ENCODE results near the gene UBE2O. TPM values are rescaled to one million over a fixed set of nuclear protein-coding genes. Genes with fewer than 3 reads are reported as not detected.

UBE2O gene
- total RNA-seq, 1 donor from 2014 or later = 35.7 TPM

DNA sequence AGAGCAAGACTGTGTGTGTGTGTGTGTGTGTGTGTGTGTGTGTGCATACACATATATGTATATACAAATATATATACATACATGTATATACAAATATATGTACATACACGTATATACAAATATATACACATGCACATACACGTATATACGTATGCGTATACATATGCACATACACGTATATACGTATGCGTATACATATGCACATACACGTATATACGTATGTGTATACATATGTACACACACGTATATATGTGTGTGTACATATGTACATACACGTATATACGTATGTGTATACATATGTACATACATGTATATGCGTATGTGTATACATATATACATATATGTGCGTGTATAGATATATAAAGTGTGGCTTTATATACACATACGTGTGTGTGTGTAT, 37.2 kb downstream of the UBE2O start:
- peaks cover 91% of the 10 kb centered on the region for H3K4me1 ChIP-seq
- no peak overlapping the region for H3K4me3 ChIP-seq
- H3K9me3 ChIP-seq (replicated peaks) = no peaks in the 10 kb centered on the region
- H3K27me3 ChIP-seq (ENCODE audit: low read depth) = no peaks in the 10 kb centered on the region
- H3K36me3 ChIP-seq = no peaks in the 10 kb centered on the region
- intact Hi-C loops (cut with micrococcal nuclease) = no loop called here
- no peak for DNase-seq
- TF ChIP-seq, protein P1, sequence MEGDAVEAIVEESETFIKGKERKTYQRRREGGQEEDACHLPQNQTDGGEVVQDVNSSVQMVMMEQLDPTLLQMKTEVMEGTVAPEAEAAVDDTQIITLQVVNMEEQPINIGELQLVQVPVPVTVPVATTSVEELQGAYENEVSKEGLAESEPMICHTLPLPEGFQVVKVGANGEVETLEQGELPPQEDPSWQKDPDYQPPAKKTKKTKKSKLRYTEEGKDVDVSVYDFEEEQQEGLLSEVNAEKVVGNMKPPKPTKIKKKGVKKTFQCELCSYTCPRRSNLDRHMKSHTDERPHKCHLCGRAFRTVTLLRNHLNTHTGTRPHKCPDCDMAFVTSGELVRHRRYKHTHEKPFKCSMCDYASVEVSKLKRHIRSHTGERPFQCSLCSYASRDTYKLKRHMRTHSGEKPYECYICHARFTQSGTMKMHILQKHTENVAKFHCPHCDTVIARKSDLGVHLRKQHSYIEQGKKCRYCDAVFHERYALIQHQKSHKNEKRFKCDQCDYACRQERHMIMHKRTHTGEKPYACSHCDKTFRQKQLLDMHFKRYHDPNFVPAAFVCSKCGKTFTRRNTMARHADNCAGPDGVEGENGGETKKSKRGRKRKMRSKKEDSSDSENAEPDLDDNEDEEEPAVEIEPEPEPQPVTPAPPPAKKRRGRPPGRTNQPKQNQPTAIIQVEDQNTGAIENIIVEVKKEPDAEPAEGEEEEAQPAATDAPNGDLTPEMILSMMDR (IDR thresholded peaks at IDR 0.05; ENCODE audit: borderline replicate concordance) = no peak
- H3K27ac ChIP-seq (replicated peaks) = no peak overlapping the region

DNA sequence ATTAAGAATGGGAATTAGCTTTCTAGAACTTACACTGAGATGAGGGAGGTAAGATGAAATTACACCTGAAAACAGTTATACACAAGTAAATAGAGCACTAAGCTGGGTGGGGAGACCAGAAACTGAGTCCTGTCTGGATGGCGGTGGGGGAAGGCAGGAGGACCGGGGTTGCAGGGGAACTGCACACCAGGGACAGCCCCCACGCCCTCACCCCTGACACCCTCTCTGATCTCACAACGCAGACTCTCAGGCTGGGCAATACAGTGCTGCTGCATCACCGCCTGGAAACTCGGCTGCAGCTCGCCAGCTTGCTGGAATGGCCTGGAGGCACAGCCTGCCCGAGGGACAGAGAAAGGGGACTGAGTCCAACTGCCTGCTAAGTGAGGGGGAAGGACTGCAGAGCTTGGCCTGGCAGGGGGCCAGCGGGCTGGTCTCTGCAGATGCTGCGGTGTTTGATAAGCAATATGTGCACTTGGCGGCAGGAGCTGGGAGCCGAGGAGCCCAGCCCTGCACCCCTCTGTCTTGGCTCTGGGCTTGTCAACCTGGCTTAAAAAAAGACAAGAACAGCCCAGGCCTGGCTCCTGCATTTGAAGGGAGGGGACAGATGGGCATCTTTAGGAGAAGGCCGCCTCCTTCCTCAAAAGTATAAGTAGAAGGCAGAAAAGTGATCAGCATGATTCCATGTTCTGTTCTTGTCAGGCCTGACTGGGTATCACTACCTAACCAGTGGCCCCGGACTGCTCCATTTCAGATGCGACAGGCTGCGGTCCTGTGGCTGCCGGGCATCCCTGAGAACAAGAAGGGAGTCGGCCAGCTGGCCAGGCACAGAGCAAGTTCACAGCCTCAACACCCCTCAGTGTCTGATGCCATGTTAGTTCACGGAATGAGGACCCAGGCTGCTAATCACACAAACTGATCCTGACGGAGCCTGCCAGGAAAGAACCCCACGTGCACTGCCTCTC, 38.3 kb downstream of the UBE2O start:
- H3K27ac ChIP-seq (replicated peaks) = peak overlapping the region; percentile 62
- peak; percentile 89 for DNase-seq
- intact Hi-C loops (cut with micrococcal nuclease) = no loop called here
- H3K9me3 ChIP-seq (replicated peaks) = no peaks in the 10 kb centered on the region
- H3K4me3 ChIP-seq = no peak overlapping the region
- H3K27me3 ChIP-seq (ENCODE audit: low read depth) = no peaks in the 10 kb centered on the region
- H3K4me1 ChIP-seq = peaks cover 91% of the 10 kb centered on the region
- no peaks in the 10 kb centered on the region for H3K36me3 ChIP-seq
- TF ChIP-seq, protein P1 (IDR thresholded peaks at IDR 0.05; ENCODE audit: borderline replicate concordance) = no peak

DNA sequence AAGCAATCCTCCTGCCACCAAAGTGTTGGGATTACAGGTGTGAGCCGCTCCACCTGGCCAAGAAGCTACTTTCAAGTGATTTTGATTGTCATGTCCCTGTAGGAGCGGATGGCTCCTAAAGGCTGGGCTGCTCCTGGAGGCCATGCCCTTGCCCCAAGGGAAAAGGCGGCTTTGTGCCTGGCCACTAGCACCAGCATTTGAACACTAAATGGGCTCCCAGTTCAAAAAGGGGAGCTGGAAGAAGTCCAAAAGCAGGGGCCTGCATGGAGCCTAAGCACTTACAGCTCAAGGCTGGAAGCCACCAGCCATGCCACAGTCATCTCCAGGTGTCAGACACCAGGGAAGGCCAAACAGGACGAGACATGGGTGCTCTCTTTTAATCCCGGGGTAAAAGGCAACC, 41.7 kb downstream of the UBE2O start:
- H3K27me3 ChIP-seq (ENCODE audit: low read depth) = no peaks in the 10 kb centered on the region
- TF ChIP-seq, protein P1 (IDR thresholded peaks at IDR 0.05; ENCODE audit: borderline replicate concordance) = no peak
- H3K9me3 ChIP-seq (replicated peaks) = no peaks in the 10 kb centered on the region
- H3K4me1 ChIP-seq = peaks cover 84% of the 10 kb centered on the region
- H3K4me3 ChIP-seq = no peak overlapping the region
- no peaks in the 10 kb centered on the region for H3K36me3 ChIP-seq
- intact Hi-C loops (cut with micrococcal nuclease) = no loop called here
- H3K27ac ChIP-seq (replicated peaks) = peak overlapping the region; percentile 47
- no peak for DNase-seq

DNA sequence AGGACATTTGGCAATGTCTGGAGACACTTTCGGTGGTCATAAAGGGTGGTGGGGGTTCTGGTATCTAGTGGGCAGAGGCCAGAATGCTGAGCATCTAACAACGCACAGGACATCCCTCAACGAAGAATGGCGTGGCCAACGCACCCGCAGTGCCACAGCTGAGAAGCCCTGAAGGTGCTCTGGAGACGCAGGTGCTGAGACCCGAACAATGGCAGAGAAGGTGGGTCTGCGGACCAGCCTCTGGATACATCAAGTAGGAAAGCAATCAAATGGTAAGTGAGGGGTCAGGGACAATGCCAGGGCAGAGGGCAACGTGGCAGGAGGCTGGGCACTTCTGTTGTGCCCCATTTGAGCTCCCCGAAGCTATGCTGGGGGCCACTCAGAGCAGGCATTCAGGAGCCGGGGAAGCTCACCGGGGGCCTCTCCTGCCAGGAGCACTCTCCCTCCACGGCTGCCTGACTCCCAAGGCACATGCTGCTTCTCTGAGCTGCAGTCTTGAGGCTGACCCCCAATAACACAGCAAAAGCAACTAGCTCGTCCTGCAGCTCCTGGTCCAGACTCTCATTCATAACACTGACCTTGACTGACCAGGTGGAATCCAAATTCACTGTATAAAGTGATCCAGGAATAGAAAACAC, 42.5 kb downstream of the UBE2O start:
- Histone ChIP-seq H3K27me3 (ENCODE audit: low read depth) (no peaks in the 10 kb centered on the region), H3K4me3 (no peak overlapping the region), H3K9me3 (replicated peaks) (no peaks in the 10 kb centered on the region), H3K27ac (replicated peaks) (peak overlapping the region; percentile 10), H3K36me3 (no peaks in the 10 kb centered on the region), H3K4me1 (peaks cover 86% of the 10 kb centered on the region)
- TF ChIP-seq, protein P1 (IDR thresholded peaks at IDR 0.05; ENCODE audit: borderline replicate concordance) = no peak
- no peak for DNase-seq
- intact Hi-C loops (cut with micrococcal nuclease) = no loop called here

DNA sequence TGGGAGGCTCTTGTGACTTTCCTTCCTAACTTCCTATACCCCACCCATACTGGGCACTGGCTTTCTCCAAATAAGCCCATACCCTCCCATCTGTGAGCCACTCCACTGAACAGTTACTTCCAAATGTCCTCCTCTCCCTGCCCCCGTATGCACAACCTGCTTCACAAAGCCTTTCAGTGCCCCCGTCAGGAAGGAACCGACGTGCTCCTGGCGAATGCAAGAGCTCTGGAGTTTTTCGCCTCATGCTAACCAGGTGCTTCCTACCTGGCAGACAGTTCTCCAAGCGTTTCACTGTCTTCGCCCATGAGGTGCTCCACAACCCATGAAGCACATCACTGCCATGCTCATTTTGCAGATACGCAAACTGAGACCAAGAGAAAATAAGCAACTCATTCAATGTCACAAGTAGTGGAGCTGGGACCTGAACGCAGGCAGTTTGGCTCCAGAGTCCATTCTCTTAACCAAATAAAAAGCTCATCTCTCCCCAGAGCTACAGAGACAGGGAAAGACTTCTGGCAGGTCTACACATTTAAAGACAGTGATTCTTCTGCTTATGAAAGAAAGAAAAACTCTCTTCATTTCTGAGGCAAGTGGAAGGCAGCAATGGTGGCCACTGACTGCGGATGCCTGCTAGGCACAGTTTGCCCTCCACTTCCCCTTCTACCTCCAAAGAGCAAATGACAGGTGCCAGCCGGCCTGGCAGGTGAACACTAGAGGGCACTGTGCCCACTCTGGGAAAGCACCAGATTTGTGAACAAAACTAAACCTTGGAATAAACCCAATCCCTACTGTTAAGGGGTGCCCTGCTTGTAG, 44.7 kb downstream of the UBE2O start:
- Histone ChIP-seq H3K27me3 (ENCODE audit: low read depth) (no peaks in the 10 kb centered on the region), H3K27ac (replicated peaks) (peak overlapping the region; percentile 87), H3K9me3 (replicated peaks) (no peaks in the 10 kb centered on the region), H3K36me3 (peaks cover 15% of the 10 kb centered on the region), H3K4me3 (no peak overlapping the region), H3K4me1 (peaks cover 86% of the 10 kb centered on the region)
- DNase-seq = no peak
- TF ChIP-seq, protein P1 (IDR thresholded peaks at IDR 0.05; ENCODE audit: borderline replicate concordance) = peak; percentile 85
- intact Hi-C loops (cut with micrococcal nuclease) = loop anchor here (10.0 kb wide), 1 partner anchor 47 kb away; the partner anchor contains the start of gene UBE2O

Data from left ventricle myocardium inferior (tissue), 1 donor.